ENCODE results near the gene CCM2. TPM values are rescaled to one million over a fixed set of nuclear protein-coding genes. Genes with fewer than 3 reads are reported as not detected.

Gene CCM2
- total RNA-seq, 1 donor from 2014 or later, result 52.2 TPM

- no peak for DNase-seq (ENCODE audit: low read depth)
These were observed 30.8 kb upstream of the CCM2 start for GRCh38 chr7:44969049-44969700.

DNA sequence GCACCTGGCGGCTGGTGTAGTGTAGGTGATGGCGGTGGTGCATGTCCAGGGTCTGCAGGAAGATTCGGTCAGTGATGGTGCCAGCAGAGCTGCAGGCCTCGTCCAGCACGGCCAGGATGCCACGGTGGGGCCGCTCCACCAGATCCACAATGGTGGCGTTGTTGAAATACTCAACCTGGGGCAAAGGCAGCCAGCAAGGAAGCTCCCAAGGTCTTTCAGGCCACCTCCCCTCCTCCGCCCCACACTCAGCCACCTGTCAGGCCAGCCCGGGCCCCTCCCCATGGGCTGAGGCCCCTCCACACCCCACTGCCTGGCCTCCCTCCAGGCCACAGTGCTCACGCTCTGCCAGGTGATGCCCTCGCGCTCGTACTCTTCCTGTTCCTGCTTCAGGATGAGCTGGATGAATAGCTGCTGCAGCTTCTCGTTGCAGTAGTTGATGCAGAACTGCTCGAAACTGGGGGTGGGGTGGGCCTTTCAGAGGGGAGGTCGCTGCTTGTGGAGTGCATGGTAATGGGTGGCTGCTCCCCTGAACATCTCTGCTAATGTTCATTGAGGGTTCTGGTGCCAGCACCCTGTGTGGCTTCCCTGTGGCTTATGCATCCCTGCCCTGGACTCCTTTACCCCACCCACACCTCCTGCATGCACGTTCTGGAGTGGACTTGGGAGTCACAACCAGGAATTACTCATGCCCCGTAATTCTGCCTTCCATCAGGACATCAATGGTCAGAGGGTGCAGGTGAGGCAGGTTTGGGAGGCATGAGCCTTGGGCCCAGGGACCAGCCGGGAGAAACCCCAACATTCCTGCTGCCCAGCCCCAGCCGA is 30.1 kb upstream of the CCM2 start:
- DNase-seq (ENCODE audit: low read depth), result no peak

- no peak for DNase-seq (ENCODE audit: low read depth)
These were observed 29.4 kb upstream of the CCM2 start for GRCh38 chr7:44970523-44971051.

DNA sequence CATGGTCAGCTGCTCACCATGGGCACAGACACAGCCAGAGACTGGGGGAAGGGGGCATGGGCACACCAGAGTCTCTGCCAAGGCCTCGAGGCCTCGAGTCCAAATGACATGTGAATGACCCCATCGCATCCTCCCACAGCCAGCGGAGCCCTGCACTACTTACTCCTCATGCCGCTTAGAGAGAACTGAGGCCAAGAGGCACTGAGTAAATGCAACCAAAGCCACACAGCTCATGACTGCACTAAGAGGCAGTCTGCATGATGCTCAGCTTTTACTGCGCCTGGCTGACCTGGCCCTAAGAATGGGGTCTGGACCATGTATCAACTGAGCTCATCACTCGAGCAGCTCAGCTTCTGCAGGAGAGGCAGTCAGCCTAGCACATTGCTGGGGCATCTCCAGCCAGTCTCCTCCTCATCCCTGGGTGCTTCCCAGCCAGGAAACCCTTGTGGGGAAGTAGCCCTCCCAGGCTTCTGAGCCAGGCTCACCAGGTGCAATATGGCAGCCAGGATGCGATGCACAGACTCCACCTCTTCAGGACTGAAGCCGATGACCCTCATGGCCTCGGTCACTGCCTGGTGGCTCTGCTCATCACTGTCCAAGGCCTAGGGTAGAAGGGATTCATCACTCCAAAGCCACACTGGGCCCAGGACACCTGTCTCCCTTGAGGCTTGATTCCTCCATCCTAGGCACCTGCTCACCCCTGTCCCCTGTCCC is 28.7 kb upstream of the CCM2 start:
- DNase-seq (ENCODE audit: low read depth), result no peak

- DNase-seq (ENCODE audit: low read depth), result no peak
These were observed 28.0 kb upstream of the CCM2 start for GRCh38 chr7:44971902-44972441.

DNA sequence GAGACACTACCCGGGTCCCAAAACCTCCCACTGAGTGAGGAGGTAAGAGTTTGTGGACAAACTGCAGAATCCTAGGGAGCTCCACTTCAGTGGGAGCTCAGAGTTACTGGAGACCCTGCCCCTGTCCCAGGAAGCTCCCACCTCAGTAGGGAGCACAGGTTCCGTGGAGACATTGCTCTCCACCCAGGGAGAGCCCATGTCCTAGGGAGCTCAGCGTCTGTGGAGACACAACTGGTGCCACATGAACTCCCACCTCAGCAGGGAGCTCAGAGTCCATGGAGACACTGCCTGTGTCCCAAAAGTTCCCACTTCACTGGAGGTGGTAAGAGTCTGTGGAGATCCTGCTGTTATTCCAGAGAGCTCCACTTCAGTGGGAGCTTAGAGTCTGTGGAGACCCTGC is 27.4 kb upstream of the CCM2 start:
- DNase-seq (ENCODE audit: low read depth), result no peak

GRCh38 chr7:44973610-44974401 is 26.2 kb upstream of the CCM2 start:
- DNase-seq (ENCODE audit: low read depth), result no peak

DNA sequence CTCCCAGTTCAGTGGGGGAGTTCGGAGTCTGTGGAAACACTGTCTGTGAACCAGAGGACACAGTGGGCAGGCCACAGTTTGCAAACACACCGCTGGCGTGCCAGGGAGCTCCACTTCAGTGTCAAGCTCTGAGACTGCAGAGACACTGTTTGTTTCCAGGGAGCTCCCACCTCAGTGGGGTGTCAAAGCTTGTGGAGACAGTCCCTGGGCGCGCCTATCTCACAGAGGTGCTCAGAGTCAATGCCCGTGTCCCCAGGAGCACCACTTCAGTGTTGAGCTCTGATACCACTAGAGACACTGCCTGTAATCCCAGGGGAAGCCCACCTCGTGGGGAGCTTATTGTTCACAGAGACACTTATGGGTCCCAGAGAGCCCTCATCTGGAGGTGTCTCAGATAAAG is 25.5 kb upstream of the CCM2 start:
- no peak for DNase-seq (ENCODE audit: low read depth)

- DNase-seq (ENCODE audit: low read depth), result no peak
These were observed 24.5 kb upstream of the CCM2 start for GRCh38 chr7:44975331-44976039.

DNA sequence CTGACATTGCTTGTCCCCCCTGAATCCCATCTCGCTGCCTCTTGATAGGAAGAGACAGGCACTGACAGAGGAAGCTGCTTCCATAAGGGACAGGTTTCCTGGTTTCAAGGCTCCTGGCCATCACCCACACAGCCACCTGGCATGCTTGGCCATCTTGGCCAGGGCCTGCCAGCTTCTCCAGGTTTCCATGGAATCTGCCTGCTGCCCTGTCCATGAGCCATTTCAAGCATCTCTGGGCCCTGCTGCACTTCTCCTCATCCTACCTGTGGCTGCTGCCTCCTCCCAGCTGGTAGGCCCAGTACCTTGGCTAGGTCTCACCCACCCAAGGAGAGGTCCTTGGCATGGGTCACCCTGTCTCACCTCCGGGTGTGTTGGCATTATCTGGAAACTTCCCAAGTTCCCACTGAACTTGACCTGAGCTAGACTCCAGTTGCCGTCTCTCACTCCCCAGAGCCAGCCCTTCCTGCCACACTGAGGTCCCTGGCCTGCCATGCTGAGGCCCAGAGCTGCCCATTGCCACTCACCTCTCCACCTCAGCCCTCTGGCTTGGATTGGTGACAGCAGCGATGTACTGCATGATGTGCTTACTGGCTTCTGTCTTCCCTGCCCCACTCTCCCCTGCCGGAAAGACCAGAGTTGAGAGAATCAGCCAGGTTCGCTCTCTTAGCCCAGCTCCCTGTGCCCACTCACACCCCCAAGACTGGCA is 23.8 kb upstream of the CCM2 start:
- no peak for DNase-seq (ENCODE audit: low read depth)

DNA sequence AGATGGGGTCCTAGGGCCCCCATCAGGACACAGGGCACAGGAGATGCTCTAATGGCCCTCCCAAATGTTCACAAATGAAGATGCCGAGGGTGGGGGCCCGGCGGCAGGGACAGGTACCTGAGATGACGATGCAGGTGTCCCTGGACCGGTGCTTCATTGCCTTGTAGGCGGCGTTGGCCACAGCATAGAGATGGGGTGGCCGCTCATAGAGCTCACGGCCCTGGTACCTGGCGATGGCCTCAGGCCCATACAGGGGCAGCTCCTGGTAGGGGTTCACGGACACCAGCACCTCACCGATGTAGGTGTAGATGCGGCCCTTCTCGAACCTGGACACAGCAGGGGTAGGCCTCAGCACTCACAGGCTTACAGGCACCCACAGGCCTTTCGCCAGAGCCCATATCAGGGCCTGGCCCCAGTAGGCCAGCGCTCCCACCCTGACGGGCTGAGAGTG is 23.2 kb upstream of the CCM2 start:
- no peak for DNase-seq (ENCODE audit: low read depth)

DNA sequence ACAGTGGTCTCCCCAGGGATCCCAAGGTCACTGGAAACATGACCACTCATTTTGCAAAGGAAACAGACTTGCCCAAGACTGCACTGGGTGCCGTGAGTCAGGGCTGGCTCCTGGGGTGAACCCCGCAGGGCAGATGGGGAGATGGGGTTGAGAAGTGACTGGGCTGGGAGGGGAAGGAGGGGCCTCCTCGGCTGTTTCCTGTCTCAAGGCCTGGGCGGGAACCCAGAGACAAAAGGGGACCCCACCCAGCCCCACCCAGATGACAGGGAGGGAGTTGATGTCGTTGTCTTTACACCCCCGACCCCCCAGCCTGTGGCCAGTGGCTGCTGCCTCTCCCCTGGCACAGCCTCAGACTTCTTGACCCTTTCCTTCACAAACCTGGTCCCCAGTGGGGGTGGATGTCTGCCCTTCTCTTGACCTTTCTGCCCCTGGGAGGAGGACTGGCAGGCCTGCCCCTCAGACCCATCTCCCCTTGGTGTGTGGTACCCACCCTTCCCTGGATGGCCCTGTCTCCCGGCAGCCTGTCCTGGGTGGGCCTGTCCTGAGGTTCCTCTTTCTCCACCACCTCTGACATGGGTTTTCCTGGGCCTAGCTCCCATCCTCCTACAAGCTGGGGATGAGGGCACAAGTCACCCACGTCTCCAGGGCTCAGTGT is 22.6 kb upstream of the CCM2 start:
- no peak for DNase-seq (ENCODE audit: low read depth)

GRCh38 chr7:44977959-44978335 is 22.1 kb upstream of the CCM2 start:
- no peak for DNase-seq (ENCODE audit: low read depth)

DNA sequence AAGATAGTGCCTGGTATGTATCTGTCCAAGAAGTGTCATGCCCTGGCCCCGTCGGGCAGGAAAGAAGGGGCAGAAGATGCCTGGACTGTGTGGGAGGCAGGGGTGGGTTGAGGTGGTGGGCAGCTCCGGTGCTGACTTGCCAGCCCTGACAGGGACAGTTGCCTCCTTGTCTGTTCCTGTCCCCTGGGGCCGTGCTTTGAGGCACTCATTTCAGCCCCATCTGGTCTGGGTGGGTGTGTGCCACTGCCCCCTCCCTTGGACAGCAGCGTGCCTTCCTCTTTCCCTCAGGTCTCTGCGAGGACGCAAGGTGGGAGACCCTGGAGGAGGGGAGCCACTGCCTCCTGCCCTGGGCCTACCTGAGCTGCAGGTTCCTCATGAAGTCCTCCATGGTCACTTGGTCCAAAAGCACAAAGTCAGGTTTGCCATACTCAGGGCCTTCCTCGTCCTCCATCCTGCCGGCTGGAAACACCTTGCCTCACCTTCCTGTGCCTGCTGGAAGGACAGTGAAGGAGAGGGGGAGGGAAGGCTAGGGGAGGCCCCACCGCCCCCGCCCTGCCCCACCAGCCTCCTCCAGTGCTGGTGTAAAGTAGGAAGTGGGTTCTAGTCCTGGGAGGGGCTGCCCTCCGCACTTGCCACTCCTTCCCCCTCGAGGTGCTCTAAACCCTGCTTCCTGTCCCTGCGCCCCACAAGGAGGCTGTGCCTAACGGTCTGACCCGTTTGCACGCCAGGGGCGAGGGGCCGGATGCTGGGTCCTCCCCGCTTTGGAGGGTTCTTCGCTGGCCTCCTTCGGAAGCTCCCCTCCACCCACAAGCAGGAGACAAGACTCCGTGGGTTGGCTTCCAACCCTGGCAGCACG is 21.3 kb upstream of the CCM2 start, which contains the start of gene MYO1G:
Gene MYO1G, minus strand, starts transcription at position 505 of the 856 bp plus-strand sequence. Its CDS starts 54 bp downstream, at position 451.
- DNase-seq (ENCODE audit: low read depth), result no peak

DNA sequence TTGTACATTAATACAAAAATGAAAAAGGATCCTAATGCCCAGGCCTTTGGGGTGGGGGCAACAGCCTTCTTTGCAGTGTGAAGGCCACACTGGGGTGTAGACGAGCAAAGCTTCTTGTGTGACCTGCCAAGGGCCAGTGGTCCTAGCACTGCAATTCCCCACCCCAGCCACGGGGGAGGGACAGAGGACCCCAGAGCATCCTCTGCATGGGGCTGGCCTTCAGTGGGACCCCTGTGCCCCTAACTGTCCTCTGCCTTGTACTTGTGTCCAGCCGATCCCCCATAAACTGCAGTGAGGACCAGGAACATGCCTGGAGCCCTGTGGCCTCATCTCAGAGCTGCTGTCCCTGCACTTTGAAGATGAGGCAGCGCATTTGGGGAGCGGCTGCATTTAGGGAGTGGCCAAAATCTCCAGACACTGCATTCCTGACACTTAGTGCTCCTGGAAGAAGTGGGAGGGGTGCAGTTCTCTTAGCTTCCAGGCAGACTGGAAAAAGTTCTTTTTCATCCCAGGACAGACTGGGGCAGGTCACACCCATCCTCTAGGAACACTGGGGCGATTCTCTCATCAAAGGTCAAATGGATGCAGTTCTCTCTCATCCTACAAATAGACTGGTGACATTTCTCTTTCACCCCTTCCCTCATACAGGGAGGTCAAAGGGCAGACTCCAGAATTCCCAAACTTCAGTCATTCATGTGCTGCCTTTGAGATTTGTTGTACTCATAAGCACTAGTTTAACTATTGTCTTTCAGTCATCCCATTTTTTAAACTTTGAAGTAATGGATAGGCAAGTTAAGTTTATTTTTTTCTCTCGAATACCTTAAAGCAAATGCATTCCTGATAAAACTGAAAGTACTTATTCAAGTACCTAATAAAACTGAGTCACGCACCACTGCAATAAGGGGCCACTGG is 20.3 kb upstream of the CCM2 start:
- no peak for DNase-seq (ENCODE audit: low read depth)

DNA sequence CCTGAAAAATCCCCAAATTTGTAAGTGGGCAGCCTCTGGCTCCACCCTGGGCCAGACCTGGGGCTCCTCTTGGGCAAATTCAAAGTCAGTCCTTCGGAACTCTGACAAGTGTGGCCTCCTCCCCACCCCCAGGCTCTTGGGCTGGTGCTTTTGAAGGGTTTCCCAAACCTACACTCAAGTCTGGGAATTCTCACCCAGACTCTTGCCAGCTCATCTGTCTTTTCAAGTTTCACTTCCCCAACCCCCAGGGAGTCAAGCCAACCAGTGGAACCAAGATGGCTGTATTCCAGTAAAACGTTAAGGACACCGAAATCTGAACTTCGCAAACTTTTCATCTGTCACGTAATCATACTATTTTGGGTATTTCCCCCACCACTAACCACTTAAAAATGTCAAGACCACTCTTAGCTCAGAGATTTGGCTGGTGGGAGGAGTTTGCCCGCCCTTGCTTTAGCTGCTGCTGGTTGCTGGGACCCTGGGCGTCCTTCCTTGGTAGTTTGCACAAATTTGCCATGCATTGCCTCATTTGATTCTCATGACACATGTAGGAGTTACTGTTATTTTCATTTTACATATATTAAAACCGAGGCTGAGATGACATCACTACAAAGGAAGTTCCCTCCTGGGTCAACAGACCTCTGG is 19.5 kb upstream of the CCM2 start:
- DNase-seq (ENCODE audit: low read depth), result no peak

All from renal cortical epithelial cell (primary cell).